HepG2 (cell line): ENCODE data around the gene PRRT2. TPM values are rescaled to one million over a fixed set of nuclear protein-coding genes. Genes with fewer than 3 reads are reported as not detected.

ENCODE experiments used
- ADNP ChIP-seq: sonication (generic); formaldehyde crosslinking; IDR thresholded peaks from 2 replicates; pipeline ENCODE4 v1.4.0; 2020; ENCODE audit warnings: missing genetic modification reagents
- NFIB ChIP-seq: sonication (generic); formaldehyde crosslinking; IDR thresholded peaks from 2 replicates; pipeline ENCODE4 v1.9.0; 2021; ENCODE audit warnings: missing genetic modification reagents, mild to moderate bottlenecking, borderline replicate concordance
- PHF20 ChIP-seq: sonication (generic); formaldehyde crosslinking; IDR thresholded peaks from 2 replicates; pipeline ENCODE4 v1.5.0; 2020; ENCODE audit warnings: mild to moderate bottlenecking, missing genetic modification reagents
- RARG ChIP-seq: sonication (generic); formaldehyde crosslinking; IDR thresholded peaks from 2 replicates; pipeline ENCODE4 v1.4.0; 2020; ENCODE audit warnings: low read depth, mild to moderate bottlenecking, missing genetic modification reagents
- RBM39 ChIP-seq: fragments of 200-400 bp; formaldehyde crosslinking; IDR thresholded peaks from one replicate; pipeline ENCODE4 v1.6.1; 2018; ENCODE audit warnings: antibody characterized with exemption, mild to moderate bottlenecking, low read depth, low read length; ENCODE audit not compliant: poor library complexity, severe bottlenecking
- SOX5 ChIP-seq: IDR thresholded peaks from 2 replicates; pipeline ENCODE4 v1.6.1; 2016; ENCODE audit warnings: borderline replicate concordance
- TBP ChIP-seq: sonication (generic); formaldehyde crosslinking; IDR thresholded peaks from 2 replicates; pipeline ENCODE4 v1.5.0; 2020; ENCODE audit warnings: missing genetic modification reagents
- TOPORS ChIP-seq: sonication (generic); formaldehyde crosslinking; IDR thresholded peaks from 2 replicates; pipeline ENCODE4 v1.8.0; 2023; ENCODE audit warnings: mild to moderate bottlenecking, missing genetic modification reagents
- ZBTB21 ChIP-seq: sonication (generic); formaldehyde crosslinking; IDR thresholded peaks from 2 replicates; pipeline ENCODE4 v1.4.0; 2020; ENCODE audit warnings: missing genetic modification reagents
- ZBTB7B ChIP-seq: sonication (generic); formaldehyde crosslinking; IDR thresholded peaks from 2 replicates; pipeline ENCODE4 v1.4.0; 2020; ENCODE audit warnings: missing genetic modification reagents
- ZNF3 ChIP-seq: IDR thresholded peaks from 2 replicates; pipeline ENCODE4 v1.7.0; 2017; ENCODE audit warnings: inconsistent platforms
- ZNF382 ChIP-seq: sonication (generic); formaldehyde crosslinking; IDR thresholded peaks from 2 replicates; pipeline ENCODE4 v1.5.0; 2020; ENCODE audit warnings: missing genetic modification reagents, mild to moderate bottlenecking, borderline replicate concordance
- polyA plus RNA-seq, 8 experiments: library from polyadenylated mRNA; depleted of rRNA in 3 of 8; stranded (reverse) in 7 of 8; unstranded in 1 of 8; fragments of >200 nt; fragmentation: Illumina TruSeq in 4 of 8; extraction: Trizol in 4 of 8; gene quantifications; 2 replicates each; pipeline versions ENCODE4 v1.2.1 to v1.2.3, GENCODE V29; 2011 to 2016; ENCODE audit warnings: low read depth in 4 of 8, missing spikeins in 1 of 8, mixed read lengths in 1 of 8; ENCODE audit not compliant: insufficient read depth in 1 of 8
- total RNA-seq, 5 experiments: library from RNA; depleted of rRNA; stranded (reverse); fragments of >200 nt; fragmentation: Illumina TruSeq; extraction: Trizol; gene quantifications; 2 replicates each; pipeline ENCODE4 v1.2.3, GENCODE V29; 2016; ENCODE audit warnings: low read depth in 1 of 5
- TF ChIP-seq, protein P1 (sequence below): sonication (generic); formaldehyde crosslinking; IDR thresholded peaks from 2 replicates; pipeline ENCODE4 v1.5.0; 2020; ENCODE audit warnings: missing genetic modification reagents
- TF ChIP-seq, protein P2 (sequence below): sonication (generic); formaldehyde crosslinking; IDR thresholded peaks from 2 replicates; pipeline ENCODE4 v1.4.0; 2020; ENCODE audit warnings: mild to moderate bottlenecking, missing genetic modification reagents
- TF ChIP-seq, protein P3 (sequence below): sonication (generic); formaldehyde crosslinking; IDR thresholded peaks from 2 replicates; pipeline ENCODE4 v1.4.0; 2020; ENCODE audit warnings: low read depth, mild to moderate bottlenecking, missing genetic modification reagents
- TF ChIP-seq, protein P4 (sequence below): sonication (generic); formaldehyde crosslinking; IDR thresholded peaks from 2 replicates; pipeline ENCODE4 v1.4.0; 2020; ENCODE audit warnings: missing genetic modification reagents, borderline replicate concordance
- TF ChIP-seq, protein P5 (sequence below): IDR thresholded peaks from 2 replicates; pipeline ENCODE4 v1.6.1; 2016
- TF ChIP-seq, protein P6 (sequence below): sonication (generic); formaldehyde crosslinking; IDR thresholded peaks from 2 replicates; pipeline ENCODE4 v1.4.0; 2020; ENCODE audit warnings: missing genetic modification reagents

PRRT2 gene
- total and polyA plus RNA-seq, 2 of the 13 experiments (the other 11 are each of a cell fraction or from before 2014, with no cell fraction given) = 0.51 to 1.1 TPM

DNA sequence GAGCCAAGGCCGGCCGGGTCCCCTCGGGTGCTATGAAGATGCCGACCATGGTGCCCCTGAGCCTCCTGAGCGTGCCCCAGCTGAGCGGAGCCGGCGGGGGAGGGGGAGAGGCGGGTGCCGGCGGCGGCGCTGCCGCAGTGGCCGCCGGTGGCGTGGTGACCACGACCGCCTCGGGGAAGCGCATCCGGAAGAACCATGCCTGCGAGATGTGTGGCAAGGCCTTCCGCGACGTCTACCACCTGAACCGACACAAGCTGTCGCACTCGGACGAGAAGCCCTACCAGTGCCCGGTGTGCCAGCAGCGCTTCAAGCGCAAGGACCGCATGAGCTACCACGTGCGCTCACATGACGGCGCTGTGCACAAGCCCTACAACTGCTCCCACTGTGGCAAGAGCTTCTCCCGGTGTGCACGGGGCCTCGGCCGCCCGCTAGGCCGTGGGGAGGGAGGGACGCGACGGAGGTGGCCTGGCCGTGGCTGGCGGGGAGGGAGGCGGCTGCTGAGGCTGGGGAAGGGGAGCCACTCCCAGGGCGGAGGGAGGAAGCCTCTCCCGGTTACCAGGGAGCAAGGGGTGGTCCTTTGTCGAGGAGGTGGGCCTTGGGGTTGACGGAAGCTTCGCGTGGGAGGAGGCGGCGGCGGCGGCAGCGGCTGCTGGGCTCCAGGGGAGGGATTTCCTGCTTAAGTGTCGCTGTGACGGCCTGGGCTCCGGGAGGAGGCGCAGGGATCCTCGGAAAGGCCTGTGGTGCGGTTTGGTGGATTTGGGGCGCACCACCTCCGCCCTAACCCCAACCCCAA is 4.4 kb upstream of the PRRT2 start (continued):
- TF ChIP-seq, protein P1, sequence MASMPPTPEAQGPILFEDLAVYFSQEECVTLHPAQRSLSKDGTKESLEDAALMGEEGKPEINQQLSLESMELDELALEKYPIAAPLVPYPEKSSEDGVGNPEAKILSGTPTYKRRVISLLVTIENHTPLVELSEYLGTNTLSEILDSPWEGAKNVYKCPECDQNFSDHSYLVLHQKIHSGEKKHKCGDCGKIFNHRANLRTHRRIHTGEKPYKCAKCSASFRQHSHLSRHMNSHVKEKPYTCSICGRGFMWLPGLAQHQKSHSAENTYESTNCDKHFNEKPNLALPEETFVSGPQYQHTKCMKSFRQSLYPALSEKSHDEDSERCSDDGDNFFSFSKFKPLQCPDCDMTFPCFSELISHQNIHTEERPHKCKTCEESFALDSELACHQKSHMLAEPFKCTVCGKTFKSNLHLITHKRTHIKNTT (CRISPR knock-in tag) = no peak
- TF ChIP-seq RARG (CRISPR knock-in tag) (no peak), ZNF382 (CRISPR knock-in tag) (no peak), ZBTB21 (peak; percentile 69; the same call in 1 of the 2 replicates), PHF20 (peak; percentile 62; the same call in 1 of the 2 replicates), ADNP (CRISPR knock-in tag) (0 out of 2 replicates have a peak, but pooled peaks have one; percentile 17), ZBTB7B (peak; percentile 81; the same call in 1 of the 2 replicates), RBM39 (peak; percentile 97), NFIB (no peak; the same call in 1 of the 2 replicates), ZNF3 (CRISPR knock-in tag) (peak; percentile 83), TBP (no peak), TOPORS (CRISPR knock-in tag) (no peak; the same call in 1 of the 2 replicates), SOX5 (peak; percentile 49)
- TF ChIP-seq, protein P2, sequence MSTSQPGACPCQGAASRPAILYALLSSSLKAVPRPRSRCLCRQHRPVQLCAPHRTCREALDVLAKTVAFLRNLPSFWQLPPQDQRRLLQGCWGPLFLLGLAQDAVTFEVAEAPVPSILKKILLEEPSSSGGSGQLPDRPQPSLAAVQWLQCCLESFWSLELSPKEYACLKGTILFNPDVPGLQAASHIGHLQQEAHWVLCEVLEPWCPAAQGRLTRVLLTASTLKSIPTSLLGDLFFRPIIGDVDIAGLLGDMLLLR (CRISPR knock-in tag) = peak; percentile 99
- TF ChIP-seq, protein P3, sequence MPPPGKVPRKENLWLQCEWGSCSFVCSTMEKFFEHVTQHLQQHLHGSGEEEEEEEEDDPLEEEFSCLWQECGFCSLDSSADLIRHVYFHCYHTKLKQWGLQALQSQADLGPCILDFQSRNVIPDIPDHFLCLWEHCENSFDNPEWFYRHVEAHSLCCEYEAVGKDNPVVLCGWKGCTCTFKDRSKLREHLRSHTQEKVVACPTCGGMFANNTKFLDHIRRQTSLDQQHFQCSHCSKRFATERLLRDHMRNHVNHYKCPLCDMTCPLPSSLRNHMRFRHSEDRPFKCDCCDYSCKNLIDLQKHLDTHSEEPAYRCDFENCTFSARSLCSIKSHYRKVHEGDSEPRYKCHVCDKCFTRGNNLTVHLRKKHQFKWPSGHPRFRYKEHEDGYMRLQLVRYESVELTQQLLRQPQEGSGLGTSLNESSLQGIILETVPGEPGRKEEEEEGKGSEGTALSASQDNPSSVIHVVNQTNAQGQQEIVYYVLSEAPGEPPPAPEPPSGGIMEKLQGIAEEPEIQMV (CRISPR knock-in tag) = peak; percentile 96
- TF ChIP-seq, protein P4, sequence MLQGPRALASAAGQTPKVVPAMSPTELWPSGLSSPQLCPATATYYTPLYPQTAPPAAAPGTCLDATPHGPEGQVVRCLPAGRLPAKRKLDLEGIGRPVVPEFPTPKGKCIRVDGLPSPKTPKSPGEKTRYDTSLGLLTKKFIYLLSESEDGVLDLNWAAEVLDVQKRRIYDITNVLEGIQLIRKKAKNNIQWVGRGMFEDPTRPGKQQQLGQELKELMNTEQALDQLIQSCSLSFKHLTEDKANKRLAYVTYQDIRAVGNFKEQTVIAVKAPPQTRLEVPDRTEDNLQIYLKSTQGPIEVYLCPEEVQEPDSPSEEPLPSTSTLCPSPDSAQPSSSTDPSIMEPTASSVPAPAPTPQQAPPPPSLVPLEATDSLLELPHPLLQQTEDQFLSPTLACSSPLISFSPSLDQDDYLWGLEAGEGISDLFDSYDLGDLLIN (CRISPR knock-in tag) = peak; percentile 98; the same call in 1 of the 2 replicates
- TF ChIP-seq, protein P5, sequence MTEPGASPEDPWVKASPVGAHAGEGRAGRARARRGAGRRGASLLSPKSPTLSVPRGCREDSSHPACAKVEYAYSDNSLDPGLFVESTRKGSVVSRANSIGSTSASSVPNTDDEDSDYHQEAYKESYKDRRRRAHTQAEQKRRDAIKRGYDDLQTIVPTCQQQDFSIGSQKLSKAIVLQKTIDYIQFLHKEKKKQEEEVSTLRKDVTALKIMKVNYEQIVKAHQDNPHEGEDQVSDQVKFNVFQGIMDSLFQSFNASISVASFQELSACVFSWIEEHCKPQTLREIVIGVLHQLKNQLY (CRISPR knock-in tag) = peak; percentile 29; the same call in 1 of the 2 replicates
- TF ChIP-seq, protein P6, sequence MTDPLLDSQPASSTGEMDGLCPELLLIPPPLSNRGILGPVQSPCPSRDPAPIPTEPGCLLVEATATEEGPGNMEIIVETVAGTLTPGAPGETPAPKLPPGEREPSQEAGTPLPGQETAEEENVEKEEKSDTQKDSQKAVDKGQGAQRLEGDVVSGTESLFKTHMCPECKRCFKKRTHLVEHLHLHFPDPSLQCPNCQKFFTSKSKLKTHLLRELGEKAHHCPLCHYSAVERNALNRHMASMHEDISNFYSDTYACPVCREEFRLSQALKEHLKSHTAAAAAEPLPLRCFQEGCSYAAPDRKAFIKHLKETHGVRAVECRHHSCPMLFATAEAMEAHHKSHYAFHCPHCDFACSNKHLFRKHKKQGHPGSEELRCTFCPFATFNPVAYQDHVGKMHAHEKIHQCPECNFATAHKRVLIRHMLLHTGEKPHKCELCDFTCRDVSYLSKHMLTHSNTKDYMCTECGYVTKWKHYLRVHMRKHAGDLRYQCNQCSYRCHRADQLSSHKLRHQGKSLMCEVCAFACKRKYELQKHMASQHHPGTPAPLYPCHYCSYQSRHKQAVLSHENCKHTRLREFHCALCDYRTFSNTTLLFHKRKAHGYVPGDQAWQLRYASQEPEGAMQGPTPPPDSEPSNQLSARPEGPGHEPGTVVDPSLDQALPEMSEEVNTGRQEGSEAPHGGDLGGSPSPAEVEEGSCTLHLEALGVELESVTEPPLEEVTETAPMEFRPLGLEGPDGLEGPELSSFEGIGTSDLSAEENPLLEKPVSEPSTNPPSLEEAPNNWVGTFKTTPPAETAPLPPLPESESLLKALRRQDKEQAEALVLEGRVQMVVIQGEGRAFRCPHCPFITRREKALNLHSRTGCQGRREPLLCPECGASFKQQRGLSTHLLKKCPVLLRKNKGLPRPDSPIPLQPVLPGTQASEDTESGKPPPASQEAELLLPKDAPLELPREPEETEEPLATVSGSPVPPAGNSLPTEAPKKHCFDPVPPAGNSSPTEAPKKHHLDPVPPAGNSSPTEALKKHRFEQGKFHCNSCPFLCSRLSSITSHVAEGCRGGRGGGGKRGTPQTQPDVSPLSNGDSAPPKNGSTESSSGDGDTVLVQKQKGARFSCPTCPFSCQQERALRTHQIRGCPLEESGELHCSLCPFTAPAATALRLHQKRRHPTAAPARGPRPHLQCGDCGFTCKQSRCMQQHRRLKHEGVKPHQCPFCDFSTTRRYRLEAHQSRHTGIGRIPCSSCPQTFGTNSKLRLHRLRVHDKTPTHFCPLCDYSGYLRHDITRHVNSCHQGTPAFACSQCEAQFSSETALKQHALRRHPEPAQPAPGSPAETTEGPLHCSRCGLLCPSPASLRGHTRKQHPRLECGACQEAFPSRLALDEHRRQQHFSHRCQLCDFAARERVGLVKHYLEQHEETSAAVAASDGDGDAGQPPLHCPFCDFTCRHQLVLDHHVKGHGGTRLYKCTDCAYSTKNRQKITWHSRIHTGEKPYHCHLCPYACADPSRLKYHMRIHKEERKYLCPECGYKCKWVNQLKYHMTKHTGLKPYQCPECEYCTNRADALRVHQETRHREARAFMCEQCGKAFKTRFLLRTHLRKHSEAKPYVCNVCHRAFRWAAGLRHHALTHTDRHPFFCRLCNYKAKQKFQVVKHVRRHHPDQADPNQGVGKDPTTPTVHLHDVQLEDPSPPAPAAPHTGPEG (CRISPR knock-in tag) = peak; percentile 96
